Muscle of leg (tissue), 11 donors: ENCODE results near the gene CXCR6. TPM values are rescaled to one million over a fixed set of nuclear protein-coding genes. Genes with fewer than 3 reads are reported as not detected.

Experiments
- DNase-seq: peaks from one replicate; pipeline ENCODE4 v3.0.0; 2013
- H3K27ac ChIP-seq: one replicate; pipeline ENCODE4 v1.5.1; 2013; ENCODE audit warnings: mild to moderate bottlenecking, low read length, control low read depth
- H3K27me3 ChIP-seq: one replicate; pipeline ENCODE4 v1.6.1; 2013; ENCODE audit warnings: low read length; ENCODE audit not compliant: control insufficient read depth, insufficient read depth
- H3K36me3 ChIP-seq: one replicate; pipeline ENCODE4 v1.6.1; 2013; ENCODE audit warnings: low read length; ENCODE audit not compliant: control insufficient read depth, insufficient read depth
- H3K4me1 ChIP-seq: one replicate; pipeline ENCODE4 v1.6.1; 2013; ENCODE audit warnings: low read length; ENCODE audit not compliant: control insufficient read depth, insufficient read depth
- H3K4me3 ChIP-seq: one replicate; pipeline ENCODE4 v1.5.1; 2013; ENCODE audit warnings: low read length, control low read depth
- H3K9me3 ChIP-seq: replicated peaks from 2 replicates; pipeline ENCODE4 v1.6.1; 2013; ENCODE audit warnings: low read depth, low read length; ENCODE audit not compliant: control insufficient read depth
- WGBS: methylation state at CpG from one replicate; pipeline ENCODE4 v1.1.5; 2013; ENCODE audit warnings: missing lambda C conversion rate; ENCODE audit not compliant: insufficient coverage; 5-methylcytosine and 5-hydroxymethylcytosine counted together
- polyA plus RNA-seq, 8 donors: library from polyadenylated mRNA; unstranded; fragments of 120-200 nt; gene quantifications; one replicate each; pipeline versions ENCODE4 v1.2.1 to v1.2.3, GENCODE V29; 2013; ENCODE audit warnings: inconsistent platforms in 1 of 8, low replicate concordance in 1 of 8; ENCODE audit not compliant: insufficient read length in 8 of 8, insufficient read depth in 1 of 8
- total RNA-seq: library from RNA; stranded (reverse); fragments of 120-200 nt; gene quantifications from one replicate; pipeline ENCODE4 v1.2.4, GENCODE V29; 2013

Gene CXCR6
- total and polyA plus RNA-seq, 9 donors = 0.04 to 0.40 (median 0.23) TPM

- no peaks in the 10 kb centered on the region for H3K9me3 ChIP-seq
- peaks cover 68% of the 10 kb centered on the region for H3K36me3 ChIP-seq
- WGBS = 72% methylated on average over 16 of the region's 16 CpGs
- H3K27me3 ChIP-seq = no peaks in the 10 kb centered on the region
- no peak overlapping the region for H3K27ac ChIP-seq
- H3K4me3 ChIP-seq = no peak overlapping the region
- H3K4me1 ChIP-seq = peaks cover 35% of the 10 kb centered on the region
- peak; percentile 63 for DNase-seq
These were observed 23.8 kb downstream of the CXCR6 start for GRCh38 chr3:45966950-45967640.

DNA sequence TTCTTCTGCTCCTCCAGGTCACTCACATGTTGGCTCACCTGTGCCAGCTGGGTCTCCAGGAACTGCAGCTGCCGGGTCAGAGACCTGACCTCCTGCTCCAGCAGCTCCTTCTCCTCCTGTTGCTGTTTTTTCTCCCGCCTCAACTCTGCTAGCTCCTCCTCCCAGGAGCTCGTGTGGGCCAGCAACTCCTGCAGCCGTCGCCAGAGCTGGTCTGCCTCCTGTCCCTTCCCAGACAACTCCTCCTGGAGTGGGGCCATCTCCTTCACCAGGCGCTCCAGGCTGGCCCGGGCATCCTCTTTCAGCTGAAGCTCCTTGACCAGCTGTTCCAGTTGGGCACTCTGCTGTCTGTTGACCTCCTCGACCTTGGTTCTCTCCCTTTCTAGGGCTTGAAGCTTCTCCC, 24.5 kb downstream of the CXCR6 start:
- H3K27ac ChIP-seq = no peak overlapping the region
- DNase-seq = no peak
- H3K4me1 ChIP-seq = peaks cover 35% of the 10 kb centered on the region
- WGBS = 68% methylated on average over 8 of the region's 8 CpGs
- no peak overlapping the region for H3K4me3 ChIP-seq
- peaks cover 69% of the 10 kb centered on the region for H3K36me3 ChIP-seq
- H3K27me3 ChIP-seq = no peaks in the 10 kb centered on the region
- H3K9me3 ChIP-seq = no peaks in the 10 kb centered on the region

- H3K4me3 ChIP-seq = no peak overlapping the region
- no peak overlapping the region for H3K27ac ChIP-seq
- WGBS = 75% methylated on average over 9 of the region's 9 CpGs
- H3K9me3 ChIP-seq = no peaks in the 10 kb centered on the region
- H3K4me1 ChIP-seq = peaks cover 35% of the 10 kb centered on the region
- no peak for DNase-seq
- peaks cover 72% of the 10 kb centered on the region for H3K36me3 ChIP-seq
- no peaks in the 10 kb centered on the region for H3K27me3 ChIP-seq
These were observed 24.9 kb downstream of the CXCR6 start for GRCh38 chr3:45968149-45968548.

DNA sequence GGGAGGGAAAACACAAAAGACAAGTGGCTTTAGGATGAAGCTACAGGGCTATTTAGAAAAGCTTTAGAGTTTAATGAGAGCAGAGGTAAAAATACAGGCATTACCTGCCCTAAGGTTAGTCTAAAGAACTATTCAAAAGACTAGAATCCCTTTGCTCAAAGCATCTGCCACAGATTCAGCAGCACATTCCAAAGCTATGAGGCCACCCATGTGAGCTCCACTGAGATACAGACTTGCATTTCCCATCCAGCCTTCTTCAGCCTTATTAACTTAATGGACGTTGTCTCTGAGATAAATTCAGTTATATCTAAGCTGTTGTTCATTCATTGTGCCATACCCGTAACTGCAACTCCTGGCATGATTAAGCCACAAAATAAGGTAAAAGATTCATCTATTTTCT, 25.4 kb downstream of the CXCR6 start:
- H3K4me3 ChIP-seq = no peak overlapping the region
- no peaks in the 10 kb centered on the region for H3K9me3 ChIP-seq
- no CpG with 5 or more reads among the region's 2 CpGs for WGBS
- H3K4me1 ChIP-seq = peaks cover 35% of the 10 kb centered on the region
- H3K27me3 ChIP-seq = no peaks in the 10 kb centered on the region
- H3K36me3 ChIP-seq = peaks cover 69% of the 10 kb centered on the region
- no peak overlapping the region for H3K27ac ChIP-seq
- DNase-seq = peak; percentile 48

GRCh38 chr3:45969116-45969515, 25.9 kb downstream of the CXCR6 start:
- Histone ChIP-seq H3K27ac (no peak overlapping the region), H3K4me1 (peaks cover 35% of the 10 kb centered on the region), H3K36me3 (peaks cover 70% of the 10 kb centered on the region), H3K4me3 (no peak overlapping the region), H3K9me3 (no peaks in the 10 kb centered on the region), H3K27me3 (no peaks in the 10 kb centered on the region)
- DNase-seq = no peak
- no CpG with 5 or more reads among the region's 3 CpGs for WGBS

DNA sequence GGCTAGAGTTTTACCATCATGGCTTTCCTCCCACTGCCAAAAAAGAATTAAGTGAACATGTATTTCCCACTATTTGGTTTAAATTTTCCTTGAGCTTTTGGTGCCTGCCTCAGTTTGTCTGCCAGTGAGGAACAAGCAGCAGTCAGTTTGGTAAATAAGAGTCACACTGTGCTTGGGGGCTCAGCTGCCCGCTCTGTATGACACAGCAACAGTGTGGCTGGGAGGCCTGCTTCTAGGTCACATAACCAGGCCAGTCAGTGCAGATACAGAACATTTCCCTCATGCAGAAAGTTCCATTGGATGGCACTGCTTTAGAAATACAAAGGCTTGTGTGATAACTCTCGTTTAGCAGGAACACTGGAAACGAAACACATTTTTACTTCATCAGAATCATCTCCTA, 26.7 kb downstream of the CXCR6 start:
- H3K9me3 ChIP-seq = no peaks in the 10 kb centered on the region
- no CpG with 5 or more reads among the region's 3 CpGs for WGBS
- no peak for DNase-seq
- H3K27me3 ChIP-seq = no peaks in the 10 kb centered on the region
- H3K36me3 ChIP-seq = peaks cover 65% of the 10 kb centered on the region
- no peak overlapping the region for H3K4me3 ChIP-seq
- H3K27ac ChIP-seq = no peak overlapping the region
- peaks cover 35% of the 10 kb centered on the region for H3K4me1 ChIP-seq

GRCh38 chr3:45972534-45973402, 29.5 kb downstream of the CXCR6 start:
- Histone ChIP-seq H3K9me3 (no peaks in the 10 kb centered on the region), H3K27ac (no peak overlapping the region), H3K4me1 (peaks cover 25% of the 10 kb centered on the region), H3K27me3 (no peaks in the 10 kb centered on the region), H3K36me3 (peaks cover 55% of the 10 kb centered on the region), H3K4me3 (no peak overlapping the region)
- WGBS = 100% methylated on average over 2 of the region's 6 CpGs
- peak; percentile 46 for DNase-seq

GRCh38 chr3:45974686-45975085, 31.4 kb downstream of the CXCR6 start:
- Histone ChIP-seq H3K36me3 (peaks cover 55% of the 10 kb centered on the region), H3K9me3 (no peaks in the 10 kb centered on the region), H3K27ac (no peak overlapping the region), H3K4me1 (peaks cover 21% of the 10 kb centered on the region), H3K4me3 (no peak overlapping the region), H3K27me3 (no peaks in the 10 kb centered on the region)
- 79% methylated on average over 2 of the region's 4 CpGs for WGBS
- DNase-seq = no peak

DNA sequence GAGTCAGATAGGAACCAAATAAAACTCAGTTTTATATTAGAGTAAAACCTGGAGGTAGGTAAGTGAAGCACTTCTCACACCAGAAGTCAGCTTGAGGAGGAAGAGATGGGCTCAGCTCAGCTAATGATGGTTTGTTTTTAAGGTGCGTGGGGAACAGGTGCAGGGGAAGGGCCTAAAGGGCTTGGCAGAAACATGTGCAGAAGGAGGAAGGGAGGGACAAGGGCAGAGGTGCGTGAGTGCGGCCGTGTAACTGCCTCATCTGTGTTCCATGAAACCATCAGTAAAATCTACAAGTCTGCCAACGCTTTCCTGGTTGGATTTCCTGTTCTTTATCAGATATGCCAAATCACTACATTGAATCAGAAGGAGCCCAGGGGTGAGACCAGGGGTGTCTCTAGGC, 32.4 kb downstream of the CXCR6 start:
- WGBS = 80% methylated on average over 1 of the region's 5 CpGs
- Histone ChIP-seq H3K36me3 (peaks cover 57% of the 10 kb centered on the region), H3K4me3 (no peak overlapping the region), H3K27ac (no peak overlapping the region), H3K9me3 (no peaks in the 10 kb centered on the region), H3K27me3 (no peaks in the 10 kb centered on the region), H3K4me1 (peaks cover 21% of the 10 kb centered on the region)
- DNase-seq = no peak

DNA sequence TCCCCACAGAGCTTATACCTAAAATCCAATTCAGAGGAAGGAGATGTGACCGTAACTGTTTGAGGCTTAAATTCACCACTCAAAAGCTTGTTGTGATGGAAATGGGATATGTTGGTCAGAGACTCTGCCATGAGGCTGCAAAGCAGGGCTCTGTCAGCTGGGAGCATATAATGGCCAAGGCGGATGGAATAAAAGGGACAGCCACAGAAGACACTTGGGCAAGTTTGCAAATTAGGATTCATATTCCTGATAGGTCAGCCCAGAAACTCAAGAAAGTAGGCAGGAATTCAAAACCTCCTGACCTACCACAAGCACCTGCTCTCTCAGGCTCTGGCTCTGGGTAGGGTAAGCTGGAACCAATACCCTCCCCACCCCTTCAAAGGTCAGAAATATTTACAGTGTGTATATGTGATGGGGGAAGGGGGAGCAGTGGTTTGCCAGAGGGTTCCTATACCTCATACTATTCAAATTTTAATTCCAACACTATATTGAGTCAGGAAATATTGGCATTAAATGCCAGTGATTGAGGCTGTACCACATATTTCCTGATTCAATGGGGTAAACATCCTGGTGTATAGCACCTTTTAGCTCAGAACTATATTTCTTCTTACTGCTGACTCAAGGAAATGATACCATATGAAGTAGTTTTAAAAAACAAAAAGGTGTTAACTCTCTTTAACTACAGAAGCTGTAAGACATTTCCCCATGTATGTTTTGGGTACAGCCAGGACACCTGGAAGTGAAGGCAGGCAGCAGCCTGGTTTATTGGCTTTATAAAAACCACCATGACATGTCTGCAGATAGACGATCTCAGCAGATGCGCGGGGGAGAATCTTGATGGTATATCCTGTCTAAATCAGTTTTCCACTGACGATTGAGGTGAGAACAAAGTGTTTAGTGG, 33.2 kb downstream of the CXCR6 start:
- Histone ChIP-seq H3K4me1 (peaks cover 21% of the 10 kb centered on the region), H3K27ac (no peak overlapping the region), H3K4me3 (no peak overlapping the region), H3K36me3 (peaks cover 63% of the 10 kb centered on the region), H3K27me3 (no peaks in the 10 kb centered on the region), H3K9me3 (no peaks in the 10 kb centered on the region)
- WGBS = 60% methylated on average over 1 of the region's 6 CpGs
- DNase-seq = no peak
